H9 (cell line): ENCODE data around the gene EPB41. TPM values are rescaled to one million over a fixed set of nuclear protein-coding genes. Genes with fewer than 3 reads are reported as not detected.

Experiments used
- DNase-seq: peaks from one replicate; pipeline ENCODE4 v3.0.0-alpha.2; 2017
- H2AFZ ChIP-seq: one replicate; pipeline ENCODE4 v1.6.1; 2013; ENCODE audit warnings: mild to moderate bottlenecking, low read length, control low read depth, moderate library complexity
- H2AK5ac ChIP-seq: 2 replicates; pipeline ENCODE4 v1.6.1; 2013; ENCODE audit warnings: low read length, control low read depth, mixed read lengths; ENCODE audit not compliant: insufficient read length
- H2BK120ac ChIP-seq: one replicate; pipeline ENCODE4 v1.6.1; 2013; ENCODE audit warnings: low read depth, mild to moderate bottlenecking, low read length, control low read depth, inconsistent platforms; ENCODE audit not compliant: poor library complexity, severe bottlenecking
- H2BK12ac ChIP-seq: 2 replicates; pipeline ENCODE4 v1.6.1; 2013; ENCODE audit warnings: low read length, control low read depth, mixed read lengths, low read depth; ENCODE audit not compliant: insufficient read length
- H2BK15ac ChIP-seq: 2 replicates; pipeline ENCODE4 v1.6.1; 2013; ENCODE audit warnings: low read depth, low read length, control low read depth
- H2BK20ac ChIP-seq: one replicate; pipeline ENCODE4 v1.6.1; 2013; ENCODE audit warnings: low read depth, mild to moderate bottlenecking, low read length, control low read depth, inconsistent platforms; ENCODE audit not compliant: poor library complexity, severe bottlenecking
- H2BK5ac ChIP-seq: 2 replicates; pipeline ENCODE4 v1.6.1; 2013; ENCODE audit warnings: low read length, control low read depth, mixed read lengths; ENCODE audit not compliant: insufficient read length
- H3K14ac ChIP-seq: 2 replicates; pipeline ENCODE4 v1.6.1; 2013; ENCODE audit warnings: low read length, control low read depth; ENCODE audit not compliant: insufficient read depth
- H3K18ac ChIP-seq: 2 replicates; pipeline ENCODE4 v1.6.1; 2013; ENCODE audit warnings: low read depth, mild to moderate bottlenecking, mixed read lengths, low read length, control low read depth; ENCODE audit not compliant: insufficient read length
- H3K23ac ChIP-seq: 2 replicates; pipeline ENCODE4 v1.6.1; 2013; ENCODE audit warnings: low read length, control low read depth, mixed read lengths, low read depth; ENCODE audit not compliant: insufficient read length
- H3K23me2 ChIP-seq: 2 replicates; pipeline ENCODE4 v1.6.1; 2013; ENCODE audit warnings: low read depth, mild to moderate bottlenecking, mixed read lengths, low read length, control low read depth; ENCODE audit not compliant: insufficient read length, poor library complexity, severe bottlenecking
- H3K27ac ChIP-seq: 2 replicates; pipeline ENCODE4 v1.5.1; 2013; ENCODE audit warnings: low read length, control low read depth, mixed read lengths, low read depth; ENCODE audit not compliant: insufficient read length
- H3K27me3 ChIP-seq: 2 replicates; pipeline ENCODE4 v1.6.1; 2013; ENCODE audit warnings: low read length, control low read depth, inconsistent platforms; ENCODE audit not compliant: insufficient read depth
- H3K4ac ChIP-seq: 2 replicates; pipeline ENCODE4 v1.6.1; 2013; ENCODE audit warnings: low read depth, mild to moderate bottlenecking, control low read depth, inconsistent platforms, low read length, moderate library complexity
- H3K4me1 ChIP-seq: 2 replicates; pipeline ENCODE4 v1.6.1; 2013; ENCODE audit warnings: low read length, control low read depth, inconsistent platforms; ENCODE audit not compliant: insufficient read depth
- H3K4me2 ChIP-seq: 2 replicates; pipeline ENCODE4 v1.6.1; 2013; ENCODE audit warnings: low read length, control low read depth, mixed read lengths; ENCODE audit not compliant: insufficient read length, insufficient read depth
- H3K56ac ChIP-seq: 2 replicates; pipeline ENCODE4 v1.6.1; 2013; ENCODE audit warnings: low read depth, mild to moderate bottlenecking, mixed read lengths, low read length, control low read depth; ENCODE audit not compliant: insufficient read length
- H3K79me1 ChIP-seq: 2 replicates; pipeline ENCODE4 v1.6.1; 2013; ENCODE audit warnings: low read depth, mild to moderate bottlenecking, moderate library complexity, low read length, control low read depth, inconsistent platforms; ENCODE audit not compliant: insufficient read depth, poor library complexity, severe bottlenecking
- H3K79me2 ChIP-seq: 2 replicates; pipeline ENCODE4 v1.6.1; 2013; ENCODE audit warnings: low read length, control low read depth, inconsistent platforms; ENCODE audit not compliant: insufficient read depth
- H3K9ac ChIP-seq: 2 replicates; pipeline ENCODE4 v1.6.1; 2013; ENCODE audit warnings: low read length, control low read depth, mixed read lengths; ENCODE audit not compliant: insufficient read length; ENCODE audit errors: extremely low read depth
- H3K9me3 ChIP-seq: one replicate; pipeline ENCODE4 v1.6.1; 2013; ENCODE audit warnings: low read depth, low read length, inconsistent platforms; ENCODE audit not compliant: control insufficient read depth
- H3T11ph ChIP-seq: one replicate; pipeline ENCODE4 v1.6.1; 2013; ENCODE audit warnings: mild to moderate bottlenecking, low read length, control low read depth, inconsistent platforms
- H4K20me1 ChIP-seq: one replicate; pipeline ENCODE4 v1.6.1; 2013; ENCODE audit not compliant: control insufficient read depth, insufficient read length, insufficient read depth
- H4K5ac ChIP-seq: 2 replicates; pipeline ENCODE4 v1.6.1; 2013; ENCODE audit warnings: low read depth, mild to moderate bottlenecking, mixed read lengths, low read length, control low read depth; ENCODE audit not compliant: insufficient read length
- H4K8ac ChIP-seq: replicated peaks from 2 replicates; pipeline ENCODE4 v1.6.1; 2013; ENCODE audit warnings: low read length, control low read depth, mixed read lengths, low read depth; ENCODE audit not compliant: insufficient read length
- H4K91ac ChIP-seq: 2 replicates; pipeline ENCODE4 v1.6.1; 2013; ENCODE audit warnings: low read depth, mild to moderate bottlenecking, moderate library complexity, mixed read lengths, low read length, control low read depth; ENCODE audit not compliant: insufficient read length
- H3K27ac Mint-ChIP-seq, 3 experiments: 2 replicates in 2 of 3; 3 replicates in 1 of 3; pipeline ENCODE4 v1.8.0; 2020 to 2021; ENCODE audit warnings: mixed read lengths in 3 of 3, mild to moderate bottlenecking in 1 of 3, moderate library complexity in 1 of 3
- H3K27me3 Mint-ChIP-seq: 2 replicates; pipeline ENCODE4 v1.8.0; 2021; ENCODE audit warnings: low read depth, mild to moderate bottlenecking, moderate library complexity, mixed read lengths
- H3K36me3 Mint-ChIP-seq, 3 experiments: 2 replicates in 2 of 3; 3 replicates in 1 of 3; pipeline ENCODE4 v1.8.0; 2020 to 2021; ENCODE audit warnings: low read depth in 3 of 3, mixed read lengths in 3 of 3; ENCODE audit not compliant: insufficient read depth in 1 of 3
- H3K4me1 Mint-ChIP-seq, 2 experiments: 2 replicates each; pipeline ENCODE4 v1.8.0; 2020; ENCODE audit warnings: mixed read lengths in 2 of 2
- H3K4me3 Mint-ChIP-seq, 2 experiments: 2 replicates in 1 of 2; 3 replicates in 1 of 2; pipeline ENCODE4 v1.8.0; 2020 to 2021; ENCODE audit warnings: mild to moderate bottlenecking in 2 of 2, mixed read lengths in 2 of 2, moderate library complexity in 1 of 2
- H3K9me3 Mint-ChIP-seq, 2 experiments: 2 replicates in 1 of 2; 3 replicates in 1 of 2; pipeline ENCODE4 v1.8.0; 2020; ENCODE audit warnings: mild to moderate bottlenecking in 2 of 2, mixed read lengths in 2 of 2, moderate library complexity in 1 of 2
- CTCF ChIP-seq: fragments of 200-600 bp; sonication (generic); conservative IDR thresholded peaks from 3 replicates; pipeline ENCODE4 v1.8.0; 2021; ENCODE audit warnings: antibody characterized with exemption, mild to moderate bottlenecking
- WGBS: extraction: QIAGEN DNeasy Blood & Tissue Kit; methylation state at CpG from one replicate; pipeline ENCODE4 v1.1.7; 2013; ENCODE audit warnings: missing lambda C conversion rate, low lambda C conversion rate, mixed read lengths; ENCODE audit not compliant: insufficient read length; ENCODE audit errors: extremely low coverage; 5-methylcytosine and 5-hydroxymethylcytosine counted together
- total RNA-seq: library from RNA; stranded (reverse); gene quantifications from 2 replicates; pipeline ENCODE4 v1.2.1, GENCODE V29; 2021

The EPB41 gene
- total RNA-seq, 1 experiment from 2014 or later, result 75.4 TPM

- H3K27me3 ChIP-seq, result no peaks in the 10 kb centered on the region
- H4K8ac ChIP-seq, result no peak overlapping the region
- H4K91ac ChIP-seq, result no peak overlapping the region
- no CpG with 5 or more reads among the region's 8 CpGs for WGBS
- H3K4me1 ChIP-seq, result peaks cover 3% of the 10 kb centered on the region; the same call in 1 of the 2 replicates
- no peak overlapping the region for H3K9ac ChIP-seq
- H3T11ph ChIP-seq, result no peak overlapping the region
- no peak overlapping the region for H3K4ac ChIP-seq
- no peak overlapping the region for H3K56ac ChIP-seq
- H2BK5ac ChIP-seq, result no peak overlapping the region
- no peak overlapping the region for H2BK120ac ChIP-seq
- Mint-ChIP-seq H3K4me3 (no peak overlapping the region), H3K9me3 (no peaks in the 10 kb centered on the region), H3K27me3 (no peaks in the 10 kb centered on the region), H3K36me3 (peaks cover 62 to 99% (median 96%) of the 10 kb centered on the region in 3 experiments), H3K4me1 (peaks cover 5 to 7% of the 10 kb centered on the region in 2 experiments), H3K27ac (no peak overlapping the region)
- no peaks in the 10 kb centered on the region for H3K23me2 ChIP-seq
- no peak overlapping the region for H2BK15ac ChIP-seq
- no peaks in the 10 kb centered on the region for H3K79me1 ChIP-seq
- no peaks in the 10 kb centered on the region for H3K79me2 ChIP-seq
- DNase-seq, result no peak
- no peak overlapping the region for H3K18ac ChIP-seq
- no peak overlapping the region for H3K27ac ChIP-seq
- no peak overlapping the region for H3K23ac ChIP-seq
- no peak overlapping the region for H2BK12ac ChIP-seq
- H3K4me2 ChIP-seq, result no peak overlapping the region
- H2BK20ac ChIP-seq, result no peak overlapping the region
- no peak overlapping the region for H3K14ac ChIP-seq
- no peaks in the 10 kb centered on the region for H3K9me3 ChIP-seq
- H2AK5ac ChIP-seq, result no peak overlapping the region
- TF ChIP-seq CTCF, result no peak
- H4K20me1 ChIP-seq, result no peaks in the 10 kb centered on the region
- no peak overlapping the region for H4K5ac ChIP-seq
- H2AFZ ChIP-seq, result no peak overlapping the region
These were observed 237.9 kb downstream of the EPB41 start for GRCh38 chr1:29152046-29152805.
